NT2/D1 (cell line): ENCODE data around the gene FBXO42.

ENCODE experiments used
- SUZ12 ChIP-seq: IDR thresholded peaks from 2 replicates; pipeline ENCODE4 v1.6.1; 2011; ENCODE audit not compliant: insufficient read length, insufficient read depth; ENCODE audit errors: extremely low read depth
- YY1 ChIP-seq: IDR thresholded peaks from 2 replicates; pipeline ENCODE4 v1.6.1; 2011; ENCODE audit not compliant: insufficient read length, insufficient read depth
- ZNF274 ChIP-seq: IDR thresholded peaks from 2 replicates; pipeline ENCODE4 v1.6.1; 2011; ENCODE audit warnings: mild to moderate bottlenecking, low read depth, low read length

GRCh38 chr1:16326833-16327404 lies 25.4 kb downstream of the FBXO42 start:
- no peak for TF ChIP-seq ZNF274
- no peak for TF ChIP-seq SUZ12
- no peak for TF ChIP-seq YY1
